PC-3 (cell line): ENCODE results near the gene ARHGAP40.

ENCODE experiments used
- CTCF ChIP-seq: fragments of 300-600 bp; sonication (generic); conservative IDR thresholded peaks from 2 replicates; pipeline ENCODE4 v1.5.1; 2017; ENCODE audit warnings: antibody characterized with exemption, low read depth, mild to moderate bottlenecking, low read length
- EZH2 ChIP-seq: fragments of 300-600 bp; sonication (generic); IDR thresholded peaks from one replicate; pipeline ENCODE4 v1.6.1; 2017; ENCODE audit warnings: antibody characterized with exemption, mild to moderate bottlenecking, low read length; ENCODE audit not compliant: unreplicated experiment
- EZH2phosphoT487 ChIP-seq: fragments of 300-600 bp; sonication (generic); IDR thresholded peaks from 2 replicates; pipeline ENCODE4 v1.6.1; 2018; ENCODE audit warnings: mild to moderate bottlenecking, antibody characterized with exemption, low read length, borderline replicate concordance

- TF ChIP-seq CTCF (no peak), EZH2phosphoT487 (no peak), EZH2 (no peak)
These were observed 8.9 kb downstream of the ARHGAP40 start for GRCh38 chr20:38610521-38610920.
